Stimulated activated CD8-positive, alpha-beta memory T cell treated with anti-CD3 and anti-CD28 coated beads, Interleukin-4, amount 100 ng/mL, for 48 hours (primary cell): ENCODE results near the gene NPR1.
"Not testable (repeated sequence)": the region's sequence is repeated elsewhere in the genome, so short reads cannot be mapped to it uniquely, and the experiment has no call there.

ENCODE experiments used
- DNase-seq: peaks from one replicate; pipeline ENCODE4 v3.0.0-alpha.2; 2020

NPR1 gene

DNA sequence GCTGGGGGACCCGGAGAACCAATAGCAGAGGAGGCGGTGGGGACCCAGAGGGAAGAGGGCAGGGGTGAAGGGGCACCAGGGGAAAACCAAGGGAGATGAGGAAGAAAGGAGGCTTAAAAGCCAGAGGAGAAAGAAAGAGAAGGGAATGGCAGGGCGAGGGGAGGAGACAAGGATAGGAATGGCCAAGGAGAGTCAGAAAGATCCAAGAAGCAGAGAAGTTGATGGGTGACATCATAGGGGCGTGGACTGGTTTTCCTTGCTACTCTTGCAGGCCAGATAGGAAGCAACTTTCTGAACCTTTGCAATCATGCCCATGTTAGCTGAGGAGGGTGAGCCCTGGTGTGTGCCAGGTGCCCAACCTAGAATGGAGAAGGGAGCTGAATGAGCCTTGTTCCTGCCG, 5.4 kb downstream of the NPR1 start:
- DNase-seq = no peak

GRCh38 chr1:153684892-153685291, 6.4 kb downstream of the NPR1 start:
- DNase-seq = no peak

DNA sequence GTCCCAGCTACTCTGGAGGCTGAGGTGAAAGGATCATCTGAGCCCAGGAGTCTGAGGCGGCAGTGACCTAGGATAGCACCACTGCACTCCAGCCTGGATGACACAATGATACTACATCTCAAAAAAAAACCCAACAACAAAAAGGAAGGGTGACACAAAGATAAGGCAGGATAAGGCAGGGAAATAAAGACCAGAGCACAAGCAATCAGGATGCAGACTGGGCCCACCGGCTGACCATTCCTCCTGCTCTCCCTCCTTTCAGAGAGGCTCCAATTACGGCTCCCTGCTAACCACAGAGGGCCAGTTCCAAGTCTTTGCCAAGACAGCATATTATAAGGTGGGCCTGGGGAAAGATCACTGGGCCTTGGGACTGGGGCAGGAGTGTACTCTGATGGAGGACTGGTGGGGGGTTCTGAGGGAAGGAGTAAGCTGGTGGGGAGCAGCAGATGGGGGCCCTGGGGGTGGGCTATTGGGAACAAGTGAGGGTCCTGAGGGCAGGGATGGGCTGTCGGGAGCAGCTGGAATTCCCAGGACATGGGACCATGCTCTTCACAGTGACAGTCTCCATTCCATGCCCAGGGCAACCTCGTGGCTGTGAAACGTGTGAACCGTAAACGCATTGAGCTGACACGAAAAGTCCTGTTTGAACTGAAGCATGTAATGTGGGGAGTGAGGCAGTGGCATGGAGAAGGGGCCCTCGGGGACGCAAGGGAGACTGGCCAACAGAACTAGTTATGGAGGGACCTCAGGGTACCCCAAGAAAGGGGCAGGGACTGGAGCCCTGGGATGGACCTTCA, 7.3 kb downstream of the NPR1 start:
- DNase-seq = no peak

GRCh38 chr1:153687346-153688125, 9.0 kb downstream of the NPR1 start:
- no peak for DNase-seq

DNA sequence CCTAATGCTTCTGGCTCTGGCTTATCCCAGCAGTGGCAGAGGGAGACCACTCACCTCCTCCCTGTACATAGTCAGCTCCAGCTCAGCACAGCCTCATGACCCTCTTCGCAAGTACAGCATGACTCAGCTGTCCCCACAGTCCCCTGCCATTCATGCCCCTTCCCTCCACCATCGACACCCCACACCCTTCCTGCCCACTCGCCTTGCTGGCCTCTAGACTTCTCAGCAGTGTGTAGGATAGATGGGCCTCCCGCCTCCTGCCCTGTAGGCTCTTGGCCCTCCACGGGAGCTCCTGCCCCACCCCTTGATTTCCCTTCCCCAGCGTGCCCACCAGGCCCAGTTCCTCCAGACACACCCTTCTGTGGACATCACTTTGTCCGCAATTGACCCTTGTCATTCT, 9.8 kb downstream of the NPR1 start:
- DNase-seq = no peak

DNA sequence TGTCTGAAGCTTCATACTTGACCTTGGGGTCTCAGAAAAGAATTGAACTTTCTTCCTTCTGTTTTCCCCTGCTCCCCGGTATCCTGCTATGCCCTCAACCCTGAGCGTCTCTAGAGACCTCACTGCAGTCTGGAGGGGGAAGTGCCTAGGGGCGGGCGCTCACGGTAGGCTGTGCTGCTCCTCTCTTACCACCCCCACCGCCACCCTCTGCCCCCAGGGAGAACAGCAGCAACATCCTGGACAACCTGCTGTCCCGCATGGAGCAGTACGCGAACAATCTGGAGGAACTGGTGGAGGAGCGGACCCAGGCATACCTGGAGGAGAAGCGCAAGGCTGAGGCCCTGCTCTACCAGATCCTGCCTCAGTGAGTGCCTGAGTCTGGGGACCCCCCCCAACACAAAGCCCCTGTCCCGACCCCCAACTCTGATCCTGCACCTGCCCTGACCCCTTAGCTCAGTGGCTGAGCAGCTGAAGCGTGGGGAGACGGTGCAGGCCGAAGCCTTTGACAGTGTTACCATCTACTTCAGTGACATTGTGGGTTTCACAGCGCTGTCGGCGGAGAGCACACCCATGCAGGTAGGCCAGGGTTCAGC, 10.3 kb downstream of the NPR1 start:
- DNase-seq = no peak

- DNase-seq = no peak
Observed at GRCh38 chr1:153693466-153693865, 15.0 kb downstream of the NPR1 start.

- DNase-seq = no peak
Observed at GRCh38 chr1:153696741-153697140, 18.3 kb downstream of the NPR1 start.

DNA sequence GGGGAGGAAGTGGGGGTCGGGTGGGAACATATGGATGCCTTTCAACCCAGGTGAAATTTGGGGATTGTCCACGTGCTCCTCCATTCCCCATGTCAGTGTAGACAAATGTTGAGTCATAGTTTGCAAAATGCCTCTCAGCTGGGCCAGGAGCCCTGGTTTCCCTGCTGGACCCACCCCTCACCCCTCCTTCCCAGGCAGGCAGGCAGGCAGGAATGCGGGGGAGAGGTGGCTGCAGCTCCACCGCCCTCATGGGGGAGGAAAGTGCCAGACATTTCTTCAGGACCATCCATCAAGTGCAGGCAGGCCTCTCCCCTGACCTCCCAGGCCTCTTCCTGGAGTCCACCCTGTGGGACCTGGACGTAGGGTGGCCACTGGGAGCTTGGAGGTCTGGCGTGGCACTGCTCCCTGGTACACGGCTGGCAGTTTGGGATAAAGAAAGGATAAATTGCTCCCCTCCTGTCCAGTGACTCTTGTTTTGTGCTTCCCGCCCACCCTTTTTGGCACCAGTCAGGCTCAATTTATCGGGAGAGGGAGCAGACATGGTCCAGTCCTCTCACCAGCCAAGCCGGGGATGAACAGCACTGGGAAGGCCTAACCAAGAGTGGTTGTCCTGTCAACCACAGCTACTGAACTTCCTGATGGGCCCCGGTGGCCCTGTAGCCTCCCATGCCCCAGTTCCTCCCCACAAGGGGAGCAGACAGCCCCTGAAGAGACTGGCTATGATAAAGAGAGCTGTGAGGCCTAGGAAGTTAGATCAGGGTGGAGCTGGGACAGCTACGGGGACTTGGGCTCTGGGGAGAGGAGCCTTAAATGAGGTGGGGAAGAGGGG, 18.9 kb downstream of the NPR1 start:
- DNase-seq = no peak

DNA sequence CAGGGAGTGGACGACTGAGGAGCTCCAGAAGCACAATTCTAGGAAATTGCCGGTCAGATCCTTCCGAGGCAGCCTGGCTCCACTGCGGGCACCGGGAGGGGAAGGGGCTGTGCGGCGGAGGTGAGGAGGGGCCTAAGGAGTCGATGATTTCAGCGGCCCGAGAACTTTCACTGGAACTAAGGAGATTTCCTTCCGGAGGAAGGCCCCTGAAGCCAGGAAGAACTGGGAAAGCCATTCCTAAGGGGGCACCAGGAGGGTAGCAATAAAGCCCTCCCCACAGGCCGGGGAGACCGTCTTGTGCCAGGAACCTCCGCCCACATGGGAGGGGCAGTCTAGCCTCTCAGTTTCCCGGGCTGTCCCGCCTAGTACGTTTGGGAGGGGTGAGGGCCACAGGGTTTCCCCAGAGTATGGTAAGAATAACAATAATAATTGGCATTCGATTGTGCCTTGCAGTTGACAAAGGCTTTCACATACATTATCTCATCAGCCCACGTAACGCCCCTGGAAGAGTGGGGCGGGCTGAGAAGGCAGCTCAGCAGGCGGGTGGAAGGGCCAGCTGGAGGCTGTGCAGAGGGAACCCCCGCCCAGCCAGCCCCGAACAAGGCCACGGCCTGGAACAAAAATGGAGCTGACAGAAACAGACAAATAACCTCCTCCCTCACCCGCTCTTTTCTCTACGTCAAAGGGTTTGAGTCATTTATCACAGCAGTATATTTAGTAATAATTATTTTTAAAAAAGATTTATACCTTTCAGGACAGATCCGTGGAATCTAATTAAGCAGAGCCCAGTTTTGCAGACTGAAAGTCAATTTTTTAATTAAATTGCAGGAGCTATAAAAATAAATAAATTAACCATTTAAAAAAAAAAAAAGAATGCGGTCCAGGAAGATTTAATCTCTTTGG, 19.8 kb downstream of the NPR1 start:
- DNase-seq = peak; percentile 30

GRCh38 chr1:153698923-153699714, 20.6 kb downstream of the NPR1 start:
- no peak for DNase-seq

- no peak for DNase-seq
Observed at GRCh38 chr1:153699768-153700167, 21.3 kb downstream of the NPR1 start.

DNA sequence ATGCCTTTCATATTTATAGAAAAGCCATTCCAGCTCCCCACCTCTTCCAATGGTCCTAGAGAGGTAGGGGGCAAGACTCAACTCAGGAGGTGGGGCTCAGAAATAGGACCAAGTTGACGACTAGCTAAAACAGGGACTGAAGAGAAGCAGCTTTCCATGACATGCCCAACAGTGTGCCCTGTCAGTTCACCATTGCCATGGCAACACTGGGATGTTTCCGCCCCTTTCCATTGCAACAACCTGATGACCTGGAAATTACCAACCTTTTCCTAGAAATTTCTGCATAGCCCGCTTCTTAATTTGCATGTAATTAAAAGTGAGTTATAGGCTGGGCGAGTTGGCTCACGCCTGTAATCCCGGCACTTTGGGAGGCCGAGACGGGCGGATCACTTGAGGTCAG, 27.0 kb downstream of the NPR1 start:
- no peak for DNase-seq

- no peak for DNase-seq
Observed at GRCh38 chr1:153711026-153711425, 32.5 kb downstream of the NPR1 start.

DNA sequence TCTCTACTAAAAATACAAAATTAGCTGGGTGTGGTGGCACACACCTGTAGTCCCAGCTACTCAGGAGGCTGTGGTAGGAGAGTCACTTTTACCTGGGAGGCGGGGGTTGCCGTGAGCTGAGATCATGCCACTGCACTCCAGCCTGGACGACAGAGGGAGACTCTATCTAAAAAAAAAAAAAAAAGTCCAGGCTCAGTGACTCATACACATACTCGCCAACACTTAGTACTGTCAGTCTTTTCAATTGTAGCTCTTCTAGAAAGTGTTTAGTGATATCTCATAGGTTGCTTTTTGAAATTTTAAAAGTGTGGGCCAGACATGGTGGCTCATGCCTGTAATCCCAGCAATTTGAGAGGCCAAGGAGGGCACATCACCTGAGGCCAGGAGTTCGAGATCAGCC, 37.7 kb downstream of the NPR1 start:
- DNase-seq = not testable (repeated sequence)

DNA sequence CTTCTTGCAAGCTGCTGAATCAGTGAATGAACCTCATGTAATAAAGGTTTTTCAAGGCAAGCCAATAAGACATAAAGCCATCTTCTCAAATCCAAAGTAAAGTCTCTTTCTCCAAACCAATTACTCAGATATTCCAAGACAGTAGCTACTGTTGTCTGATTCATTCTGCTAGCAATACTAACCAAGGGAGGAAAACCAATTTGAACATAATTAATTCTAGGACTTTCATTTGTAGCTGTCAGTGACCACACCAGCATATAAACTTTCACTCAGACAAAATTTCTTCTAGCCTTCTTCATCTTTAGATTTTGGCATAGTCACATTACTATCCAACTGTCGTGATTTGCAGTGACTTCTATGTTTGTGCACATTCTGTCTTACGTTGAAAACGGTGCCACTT, 38.8 kb downstream of the NPR1 start:
- no peak for DNase-seq

DNA sequence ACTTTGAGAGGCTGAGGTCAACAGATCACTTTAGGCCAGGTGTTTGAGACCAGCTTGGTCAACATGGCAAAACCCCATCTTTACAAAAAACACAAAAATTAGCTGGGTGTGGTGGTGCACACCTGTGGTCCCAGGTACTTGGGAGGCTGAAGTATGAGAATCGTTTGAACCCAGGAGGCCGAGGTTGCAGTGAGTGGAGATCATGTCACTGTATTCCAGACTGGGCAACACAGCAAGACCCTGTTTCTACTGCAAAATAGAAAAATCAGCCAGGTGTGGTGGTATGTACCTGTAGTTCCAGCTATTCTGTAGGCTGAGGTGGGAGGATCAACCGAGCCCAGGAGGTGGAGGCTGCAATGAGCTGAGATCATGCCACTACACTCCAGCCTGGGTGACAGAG, 45.2 kb downstream of the NPR1 start:
- no peak for DNase-seq

DNA sequence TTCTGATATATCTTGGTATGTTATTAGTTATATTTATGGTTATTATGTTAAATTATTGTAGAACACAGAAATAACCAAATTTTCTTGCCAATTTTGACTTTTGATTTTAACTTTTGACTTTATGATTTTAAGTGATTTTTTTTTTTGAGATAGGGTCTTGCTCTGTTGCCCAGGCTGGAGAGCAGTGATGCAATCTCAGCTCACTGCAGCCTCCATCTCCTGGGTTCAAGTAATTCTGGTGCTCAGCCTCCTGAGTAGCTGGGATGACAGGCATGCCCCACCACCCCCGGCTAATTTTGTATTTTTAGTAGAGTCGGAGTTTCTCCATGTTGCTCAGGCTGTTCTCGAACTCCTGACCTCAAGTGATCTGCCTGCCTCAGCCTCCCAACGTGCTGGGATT, 46.1 kb downstream of the NPR1 start:
- not testable (repeated sequence) for DNase-seq

DNA sequence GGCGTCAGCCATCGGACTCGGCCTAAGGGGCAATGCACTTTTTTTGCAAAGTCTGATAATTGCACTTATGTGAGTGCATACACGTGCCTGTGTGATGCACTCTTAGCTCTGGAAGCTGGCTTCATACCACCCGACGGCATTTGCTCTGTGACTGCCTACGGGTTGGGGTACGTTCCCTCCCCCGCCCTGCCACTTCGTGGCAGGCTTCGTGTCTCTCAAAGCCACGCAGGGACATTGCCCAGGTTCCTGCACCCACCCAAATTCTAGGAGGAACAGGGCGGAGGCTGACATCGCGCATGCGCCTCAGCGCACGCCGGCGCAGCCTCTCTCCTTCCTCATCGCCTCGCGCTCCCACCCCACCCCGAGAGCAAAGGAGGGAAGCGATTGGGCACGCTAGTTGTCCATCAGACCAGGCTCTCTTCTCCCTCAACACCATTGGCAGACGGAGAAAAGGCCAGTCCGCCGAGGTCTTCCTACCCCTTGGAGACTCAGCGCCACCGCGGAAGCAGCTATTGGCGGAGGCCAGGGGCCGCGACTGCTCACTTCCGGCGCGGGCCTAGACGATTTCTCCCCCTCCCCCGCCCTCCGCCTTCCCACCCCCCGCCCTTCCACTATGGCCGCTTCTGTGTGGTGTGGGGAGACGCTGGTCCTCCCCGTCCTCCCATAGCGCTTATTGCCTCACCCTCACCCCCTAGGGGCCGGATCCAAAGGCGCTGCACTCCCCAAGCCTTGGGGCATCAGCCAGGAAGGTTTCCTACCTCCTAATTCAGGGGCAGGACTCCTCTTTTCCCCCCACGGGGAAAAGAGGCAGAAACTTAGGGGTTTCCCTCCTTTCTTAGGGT, 49.2 kb downstream of the NPR1 start, which contains the start of gene INTS3:
Gene INTS3, plus strand, starts transcription at position 588 of the 842 bp plus-strand sequence. CDS start 585 bp downstream, outside the sequence.
- DNase-seq = peak; percentile 99
